HG02840 (cell line): ENCODE measurements around the gene RUVBL2.
A peak's percentile ranks its signal among the peaks of the same experiment; 100 is the strongest.
"Not testable (repeated sequence)": the region's sequence is repeated elsewhere in the genome, so short reads cannot be mapped to it uniquely, and the experiment has no call there.

ENCODE experiments used
- ATAC-seq: cut with Tn5 transposase; IDR thresholded peaks from one replicate; pipeline ENCODE4 v1.9.1; 2021; ENCODE audit warnings: mild to moderate bottlenecking, moderate library complexity, moderate number of reproducible peaks; ENCODE audit not compliant: unreplicated experiment, low FRiP score

RUVBL2 gene

DNA sequence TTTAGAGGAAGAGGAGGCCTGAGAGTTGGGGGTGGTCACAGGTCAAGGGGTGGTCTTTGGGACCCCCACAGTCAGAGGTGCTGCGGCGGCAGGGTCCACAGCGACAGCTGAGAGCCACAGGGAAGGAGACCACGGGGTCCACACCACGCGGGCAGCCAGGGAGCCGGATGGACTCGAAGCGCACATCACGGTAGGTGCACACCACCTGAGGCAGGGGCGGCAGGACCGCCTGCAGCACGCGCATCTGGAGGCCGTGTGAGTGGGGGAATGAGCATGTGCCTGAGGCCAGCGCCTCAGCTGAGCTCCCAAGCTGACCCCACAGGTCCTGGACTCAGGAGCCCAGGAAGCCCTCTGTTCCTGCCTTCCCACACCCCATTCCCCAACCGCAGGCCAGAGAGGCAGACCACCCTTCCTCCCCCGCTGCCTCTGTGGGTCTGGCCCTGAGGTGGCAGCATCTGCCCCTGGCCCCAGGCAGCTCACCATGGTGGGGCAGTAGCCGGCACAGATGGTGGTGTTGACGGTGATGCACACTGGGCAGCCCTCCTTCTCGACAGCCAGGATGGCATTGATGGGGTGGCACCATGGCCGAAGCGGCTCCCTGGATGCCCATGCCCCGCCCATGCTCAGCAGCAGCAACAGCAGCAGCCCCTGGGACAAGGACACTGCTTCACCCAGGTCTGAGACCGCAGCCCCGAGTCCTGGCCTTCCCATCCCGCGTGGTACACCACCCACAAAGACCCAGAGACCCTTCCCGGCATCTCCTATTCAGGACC, 22.6 kb downstream of the RUVBL2 start:
- no peak for ATAC-seq

DNA sequence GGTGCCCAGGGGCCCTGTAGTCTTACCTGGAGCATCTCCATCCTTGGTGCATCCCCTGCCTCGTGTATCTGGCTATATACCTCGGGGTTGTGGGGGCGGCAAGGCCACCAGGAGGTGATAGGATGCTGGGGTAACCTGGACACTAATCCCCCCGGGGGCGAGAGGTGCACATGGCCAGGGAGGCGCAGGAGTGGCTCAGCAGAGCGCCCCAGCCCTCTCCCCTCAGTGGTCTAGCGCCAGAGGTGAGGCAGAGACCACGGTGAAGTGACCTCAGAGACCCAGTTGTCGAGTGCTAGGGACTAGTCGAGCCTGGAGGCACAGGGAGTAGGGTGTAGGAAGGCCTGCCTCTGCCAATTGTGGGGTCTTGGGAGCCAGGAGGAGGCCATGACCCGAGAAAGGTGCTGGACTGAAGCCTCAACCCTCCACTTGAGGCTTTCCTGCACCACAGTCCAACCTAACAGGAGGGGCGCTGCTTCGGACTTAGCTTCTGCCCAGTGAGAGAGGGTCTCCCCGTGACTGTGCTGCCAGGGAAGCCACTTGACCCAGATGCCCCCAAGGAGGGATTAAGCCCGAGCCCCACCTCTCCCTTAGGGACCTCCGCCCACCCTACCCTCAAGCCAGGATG, 23.5 kb downstream of the RUVBL2 start, which contains the start of gene LHB:
Gene LHB, minus strand, starts transcription at position 51 of the 625 bp plus-strand sequence. Its CDS starts 10 bp downstream, at position 41.
- ATAC-seq: no peak

DNA sequence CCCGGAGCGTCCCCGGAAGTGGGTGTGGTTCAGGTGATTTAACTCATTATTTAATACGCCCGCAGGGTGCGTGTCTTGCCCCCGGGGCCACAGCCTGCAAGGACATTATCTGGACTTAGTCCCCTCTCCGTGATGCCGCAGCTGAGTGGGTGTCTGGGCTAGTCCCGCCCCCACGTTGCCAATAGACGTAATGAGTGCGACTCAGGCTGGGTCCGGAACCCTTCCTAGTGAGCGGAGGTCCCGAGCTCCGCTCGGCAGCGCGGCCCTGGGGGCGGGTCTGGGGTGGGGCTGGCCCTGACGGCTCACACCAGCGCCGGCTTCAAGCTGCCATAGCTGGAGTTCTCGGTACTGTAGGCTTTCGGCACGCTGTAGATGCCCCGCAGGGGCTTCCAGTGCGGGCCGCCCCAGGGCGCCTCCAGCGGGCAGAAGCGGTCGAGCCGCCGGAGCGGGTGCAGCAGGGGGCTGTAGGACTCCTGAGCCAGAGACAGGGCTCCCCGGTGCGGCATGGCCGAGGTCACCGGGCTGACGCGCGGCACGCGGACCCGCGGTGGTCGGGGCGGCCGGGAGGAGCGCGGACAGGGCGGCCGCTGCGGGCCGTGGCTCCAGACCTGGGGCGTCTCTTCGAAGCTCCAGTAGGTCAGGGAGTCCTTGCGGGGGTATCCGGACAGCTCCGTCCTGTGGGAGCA, 24.1 kb downstream of the RUVBL2 start:
- ATAC-seq: peak; percentile 51

DNA sequence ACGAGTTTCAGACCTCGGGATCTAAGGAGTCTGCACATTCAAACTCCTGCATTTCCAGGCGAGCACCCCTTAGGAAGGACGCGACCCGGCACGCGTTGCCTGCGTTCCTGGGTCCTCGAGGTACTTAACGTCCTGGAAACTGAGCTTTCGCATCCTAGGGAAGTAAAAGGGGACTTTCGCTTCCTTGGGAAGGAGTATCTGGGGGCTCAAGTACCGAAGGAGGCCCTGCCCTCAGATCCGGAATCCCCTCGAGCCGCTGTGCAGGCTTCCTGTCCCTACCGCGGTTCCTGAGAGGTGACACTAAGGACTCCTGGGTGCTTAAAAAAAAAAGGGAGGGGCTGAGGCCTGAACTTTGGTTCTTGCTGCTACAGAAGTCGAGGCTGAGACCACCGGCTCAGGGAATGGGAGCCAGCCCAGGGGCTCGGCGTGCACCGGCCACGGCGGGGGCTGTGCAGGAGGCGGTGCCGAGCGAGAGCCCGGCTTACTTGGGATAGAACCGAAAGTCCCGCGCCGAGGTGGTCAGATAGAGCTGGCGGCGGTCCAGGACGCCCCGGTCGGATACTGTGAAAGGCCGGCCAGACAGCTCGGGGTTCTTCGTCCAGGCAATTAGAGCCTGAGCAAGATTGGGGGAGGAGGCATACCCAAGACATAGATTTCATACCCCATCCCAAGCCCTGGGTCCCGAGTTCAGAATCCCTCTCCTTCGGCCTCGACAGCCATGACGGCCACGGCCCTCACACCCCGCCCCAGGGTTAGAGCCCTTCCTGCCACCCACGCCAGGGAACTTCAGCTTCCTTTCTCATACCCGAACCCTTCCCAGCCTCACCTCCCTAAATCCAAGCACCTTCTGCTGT, 24.9 kb downstream of the RUVBL2 start:
- ATAC-seq: not testable (repeated sequence)

DNA sequence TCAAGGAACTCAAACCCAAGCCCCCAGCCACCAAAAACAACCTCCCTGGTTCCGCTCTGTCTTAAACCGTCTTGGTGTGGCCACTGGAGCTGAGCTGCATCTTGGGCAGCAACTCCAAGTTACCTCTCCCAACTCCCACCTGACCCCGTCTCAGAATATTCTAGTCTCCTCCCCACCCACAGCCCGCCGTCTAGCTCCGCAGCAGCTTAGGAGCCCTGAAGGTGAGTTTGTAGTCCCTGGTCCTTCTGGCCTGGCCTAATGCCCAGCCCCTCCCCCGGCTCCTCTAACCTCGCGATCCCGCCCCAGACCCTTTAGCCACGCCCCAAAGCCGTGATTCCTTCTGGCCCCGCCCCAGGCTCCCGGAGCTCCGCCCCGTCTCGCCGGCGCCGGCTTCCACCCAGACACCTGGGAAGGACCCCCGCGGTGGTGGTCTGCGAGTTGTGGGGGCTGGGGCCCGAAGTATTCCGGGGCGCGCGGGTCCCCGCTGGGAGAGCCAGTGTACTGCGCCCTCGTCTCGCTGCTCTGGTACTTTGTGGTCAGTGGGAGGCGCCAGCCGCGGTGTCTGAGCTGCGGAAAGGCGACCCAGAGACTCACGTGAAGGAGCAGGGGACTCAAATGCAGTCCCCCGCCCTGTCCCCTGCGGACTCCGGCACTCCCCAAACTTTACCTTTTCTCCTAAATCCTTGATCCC, 25.7 kb downstream of the RUVBL2 start:
- ATAC-seq: no peak

DNA sequence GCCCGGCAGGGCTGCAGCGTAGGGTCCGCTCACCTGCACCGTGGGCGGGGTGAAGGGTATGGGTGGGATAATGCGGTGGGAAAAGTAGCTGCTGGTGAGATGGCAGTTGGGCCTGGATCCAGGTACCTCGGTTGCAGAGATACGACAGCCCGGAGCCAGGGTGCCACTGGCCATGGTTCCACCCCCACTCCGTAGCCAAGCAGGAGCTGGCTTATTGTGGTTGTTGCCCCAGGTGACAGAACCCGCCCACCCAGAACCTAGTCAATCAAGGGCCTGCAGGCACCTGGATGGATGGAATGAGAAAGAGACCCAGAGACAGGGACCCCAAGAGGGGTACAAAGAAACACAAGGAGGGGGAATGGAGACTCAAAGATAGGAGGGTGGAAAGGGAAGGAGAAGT, 26.7 kb downstream of the RUVBL2 start:
- no peak for ATAC-seq

DNA sequence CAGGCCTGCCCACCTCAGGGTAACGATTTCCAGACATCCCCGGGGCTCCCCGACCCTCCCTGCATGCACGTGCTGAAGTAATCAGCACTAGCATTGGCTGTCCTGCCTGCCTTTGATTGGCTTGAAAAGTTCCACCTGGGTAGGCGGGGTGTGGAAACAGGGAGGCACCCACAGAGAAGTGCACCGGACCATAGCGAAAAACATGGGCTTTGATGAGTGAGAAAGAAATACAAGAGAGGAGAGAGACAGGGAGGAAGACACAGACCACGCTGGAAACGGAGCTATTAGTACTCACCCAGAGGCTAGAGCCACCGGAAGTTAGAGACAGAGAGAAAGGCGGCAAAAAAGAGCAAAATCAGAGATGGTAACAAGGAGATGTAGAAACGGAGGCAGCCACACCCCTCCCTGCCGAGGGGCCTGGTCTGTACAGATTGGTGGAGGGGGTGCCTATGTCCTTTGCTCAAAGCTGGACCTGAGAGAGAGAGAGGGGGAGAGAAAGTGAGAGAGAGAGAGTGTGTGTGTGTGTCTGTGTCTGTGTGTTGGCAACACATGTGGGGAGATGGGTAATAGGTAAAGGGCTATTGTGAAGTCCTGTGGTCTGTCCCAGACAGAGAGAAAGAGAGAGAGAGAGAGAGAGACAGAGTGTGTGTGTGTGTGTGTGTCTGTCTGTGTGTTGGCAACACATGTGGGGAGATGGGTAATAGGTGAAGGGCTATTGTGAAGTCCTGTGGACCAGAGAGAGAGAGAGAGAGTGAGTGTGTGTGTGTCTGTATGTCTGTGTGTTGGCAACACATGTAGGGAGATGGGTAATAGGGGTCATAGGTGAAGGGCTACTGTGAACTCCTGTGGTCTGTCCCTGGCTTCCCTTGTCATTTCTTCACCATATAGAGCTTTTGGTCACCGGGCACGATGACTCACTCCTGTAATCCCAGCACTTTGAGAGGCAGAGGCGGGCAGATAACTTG, 27.5 kb downstream of the RUVBL2 start:
- no peak for ATAC-seq

DNA sequence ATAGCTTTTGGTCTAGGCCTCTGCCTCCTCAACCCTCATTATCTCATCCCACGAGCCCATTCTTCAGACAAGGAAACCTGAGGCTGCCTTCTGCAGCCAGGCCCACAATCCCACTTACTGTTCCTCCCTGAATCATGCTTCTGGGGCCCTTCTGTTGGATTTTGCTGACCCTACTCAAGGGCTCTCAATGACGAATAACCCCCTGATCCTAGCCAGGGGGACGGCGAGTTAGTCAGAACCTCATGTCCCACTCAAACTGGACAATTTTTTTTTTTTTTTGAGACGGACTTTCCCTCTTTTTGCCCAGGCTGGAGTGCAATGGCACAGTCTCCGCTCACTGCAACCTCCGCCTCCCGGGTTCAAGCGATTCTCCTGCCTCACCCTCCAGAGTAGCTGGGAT, 28.4 kb downstream of the RUVBL2 start:
- no peak for ATAC-seq

DNA sequence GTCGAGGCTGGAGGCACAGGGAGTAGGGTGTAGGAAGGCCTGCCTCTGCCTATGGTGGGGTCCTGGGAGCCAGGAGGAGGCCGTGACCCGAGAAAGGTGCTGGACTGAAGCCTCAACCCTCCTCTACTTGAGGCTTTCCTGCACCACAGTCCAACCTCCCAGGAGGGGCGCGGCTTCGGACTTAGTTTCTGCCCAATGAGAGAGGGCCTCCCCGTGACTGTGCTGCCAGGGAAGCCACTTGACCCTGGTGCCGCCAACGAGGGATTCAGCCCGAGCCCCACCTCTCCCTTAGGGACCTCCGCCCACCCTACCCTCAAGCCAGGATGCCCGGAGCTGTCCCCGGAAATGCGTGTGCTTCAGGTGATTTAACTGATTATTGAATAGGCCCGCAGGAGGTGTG, 30.5 kb downstream of the RUVBL2 start, which contains the start of gene CGB3:
Gene CGB3, minus strand, starts transcription at position 101 of the 400 bp plus-strand sequence. CDS start 362 bp downstream, outside the sequence.
- ATAC-seq: not testable (repeated sequence)

DNA sequence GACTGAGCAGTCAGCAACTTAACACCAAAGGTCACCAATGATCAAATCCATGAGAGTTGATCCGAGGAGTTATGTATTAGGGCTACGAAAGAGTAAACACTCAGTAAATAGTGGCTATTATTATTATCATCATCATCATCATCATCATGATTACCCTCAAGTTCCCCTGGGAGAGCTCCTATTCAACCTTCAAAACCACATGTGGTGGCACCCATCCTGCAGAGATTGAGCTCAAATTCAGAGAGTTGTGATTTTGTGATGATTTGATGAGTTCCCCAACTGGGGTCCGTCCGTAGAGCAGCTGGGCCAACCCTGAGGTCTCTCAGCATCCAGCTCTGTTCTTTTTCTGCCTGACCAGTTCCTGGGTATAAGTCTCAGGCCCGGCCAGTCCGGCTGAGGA, 31.4 kb downstream of the RUVBL2 start:
- ATAC-seq: not testable (repeated sequence)

DNA sequence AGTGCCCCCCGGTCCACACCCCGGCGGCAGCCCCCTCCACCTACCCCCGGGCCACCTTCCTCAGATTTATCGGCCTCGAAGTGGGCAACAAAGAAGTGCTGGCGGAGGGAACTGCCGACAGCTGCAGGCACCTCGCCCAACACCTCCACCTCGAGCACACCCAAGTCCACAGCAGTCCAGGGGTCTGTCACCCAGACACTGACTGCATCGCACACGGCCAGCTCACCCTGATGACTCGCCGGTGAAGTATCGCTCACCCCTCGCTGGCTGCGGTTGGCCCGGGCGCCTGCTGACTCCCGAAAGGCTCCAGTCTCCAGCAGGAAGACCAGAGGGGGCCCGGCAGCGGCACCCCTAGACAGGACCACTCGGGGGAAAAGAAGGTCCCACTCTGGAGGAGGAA, 31.9 kb downstream of the RUVBL2 start:
- not testable (repeated sequence) for ATAC-seq

DNA sequence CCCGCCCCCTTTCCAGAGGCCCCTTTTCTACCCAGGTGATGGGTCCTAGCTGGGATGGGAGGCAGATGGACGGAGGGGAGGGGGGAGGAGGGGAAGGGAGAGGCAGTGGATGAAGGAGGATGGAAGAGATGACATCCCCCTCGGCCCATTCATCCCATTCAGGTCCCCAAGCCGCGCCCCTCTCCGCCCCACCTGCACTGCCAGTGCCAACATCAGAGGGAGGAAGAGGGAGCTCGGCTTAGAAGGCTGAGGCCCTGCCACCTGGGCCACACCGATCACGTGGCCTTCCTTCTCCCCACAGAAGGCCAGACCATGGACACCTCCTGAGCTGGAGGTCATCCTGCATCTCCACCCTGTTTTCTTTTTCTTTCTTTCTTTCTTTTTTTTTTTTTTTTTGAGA, 35.0 kb downstream of the RUVBL2 start:
- ATAC-seq: not testable (repeated sequence)

DNA sequence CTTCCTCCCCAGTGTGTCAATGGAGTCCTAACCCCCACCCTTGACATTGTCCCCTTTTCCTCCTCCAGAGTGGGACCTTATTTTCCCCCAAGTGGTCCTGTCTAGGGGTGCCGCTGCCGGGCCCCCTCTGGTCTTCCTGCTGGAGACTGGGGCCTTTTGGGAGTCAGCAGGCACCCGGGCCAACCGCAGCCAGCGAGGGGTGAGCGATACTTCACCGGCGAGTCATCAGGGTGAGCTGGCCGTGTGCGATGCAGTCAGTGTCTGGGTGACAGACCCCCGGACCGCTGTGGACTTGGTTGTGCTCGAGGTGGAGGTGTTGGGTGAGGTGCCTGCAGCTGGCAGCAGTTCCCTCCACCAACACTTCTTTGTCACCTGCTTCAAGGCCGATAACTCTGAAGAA, 36.1 kb downstream of the RUVBL2 start:
- not testable (repeated sequence) for ATAC-seq

DNA sequence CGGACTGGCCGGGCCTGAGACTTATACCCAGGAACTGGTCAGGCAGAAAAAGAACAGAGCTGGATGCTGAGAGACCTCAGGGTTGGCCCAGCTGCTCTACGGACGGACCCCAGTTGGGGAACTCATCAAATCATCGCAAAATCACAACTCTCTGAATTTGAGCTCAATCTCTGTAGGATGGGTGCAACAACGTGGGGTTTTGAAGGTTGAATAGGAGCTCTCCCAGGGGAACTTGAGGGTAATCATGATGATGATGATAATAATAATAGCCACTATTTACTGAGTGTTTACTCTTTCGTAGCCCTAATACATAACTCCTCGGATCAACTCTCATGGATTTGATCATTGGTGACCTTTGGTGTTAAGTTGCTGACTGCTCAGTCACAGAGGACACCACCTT, 36.6 kb downstream of the RUVBL2 start:
- not testable (repeated sequence) for ATAC-seq

DNA sequence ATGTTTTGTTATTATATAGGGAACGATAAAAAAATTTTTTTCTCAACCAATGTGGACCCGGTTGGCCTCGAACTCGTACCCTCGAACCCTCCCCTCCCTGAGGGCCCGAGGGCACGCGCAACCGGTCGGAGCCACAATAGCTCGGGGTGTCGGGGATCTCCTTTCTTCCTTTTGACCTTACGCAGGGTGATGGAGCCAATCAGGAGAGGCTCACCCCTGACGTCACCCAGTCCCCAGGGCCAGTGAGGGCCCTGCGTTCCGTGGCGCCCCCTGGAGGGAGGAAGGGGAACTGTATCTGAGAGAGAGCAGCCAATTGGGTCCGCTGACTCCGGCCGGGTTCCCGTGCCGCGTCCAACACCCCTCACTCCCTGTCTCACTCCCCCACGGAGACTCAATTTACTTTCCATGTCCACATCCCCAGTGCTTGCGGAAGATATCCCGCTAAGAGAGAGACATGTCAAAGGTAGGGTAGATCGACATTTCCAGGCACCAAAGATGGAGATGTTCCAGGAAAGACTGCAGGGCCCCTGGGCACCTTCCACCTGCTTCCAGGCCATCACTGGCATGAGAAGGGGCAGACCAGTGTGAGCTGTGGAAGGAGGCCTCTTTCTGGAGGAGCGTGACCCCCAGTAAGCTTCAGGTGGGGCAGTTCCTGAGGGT, 38.1 kb downstream of the RUVBL2 start, which contains the start of gene CGB2:
Gene CGB2, plus strand, starts transcription at position 249 of the 660 bp plus-strand sequence. Its CDS starts 206 bp downstream, at position 455.
- not testable (repeated sequence) for ATAC-seq

DNA sequence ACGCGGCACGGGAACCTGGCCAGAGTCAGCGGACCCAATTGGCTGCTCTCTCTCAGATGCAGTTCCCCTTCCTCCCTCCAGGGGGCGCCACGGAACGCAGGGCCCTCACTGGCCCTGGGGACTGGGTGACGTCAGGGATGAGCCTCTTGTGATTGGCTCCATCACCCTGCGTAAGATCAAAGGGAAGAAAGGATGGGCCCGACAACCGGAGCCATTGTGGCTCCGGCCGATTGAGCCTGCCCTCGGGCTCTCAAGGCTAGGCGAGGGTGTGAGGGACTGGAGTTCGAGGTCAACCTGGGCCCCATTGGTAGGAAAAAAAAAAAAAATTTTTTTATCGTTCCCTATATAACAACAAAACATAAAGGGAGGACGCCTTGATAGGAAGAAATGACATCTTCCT, 43.1 kb downstream of the RUVBL2 start, which contains the start of gene CGB1:
Gene CGB1, minus strand, starts transcription at position 81 of the 400 bp plus-strand sequence. CDS start 184 bp downstream, outside the sequence.
- not testable (repeated sequence) for ATAC-seq

DNA sequence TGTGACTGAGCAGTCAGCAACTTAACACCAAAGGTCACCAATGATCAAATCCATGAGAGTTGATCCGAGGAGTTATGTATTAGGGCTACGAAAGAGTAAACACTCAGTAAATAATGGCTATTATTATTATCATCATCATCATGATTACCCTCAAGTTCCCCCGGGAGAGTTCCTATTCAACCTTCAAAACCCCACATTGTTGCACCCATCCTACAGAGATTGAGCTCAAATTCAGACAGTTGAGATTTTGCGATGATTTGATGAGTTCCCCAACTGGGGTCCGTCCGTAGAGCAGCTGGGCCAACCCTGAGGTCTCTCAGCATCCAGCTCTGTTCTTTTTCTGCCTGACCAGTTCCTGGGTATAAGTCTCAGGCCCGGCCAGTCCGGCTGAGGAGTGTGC, 44.4 kb downstream of the RUVBL2 start:
- not testable (repeated sequence) for ATAC-seq
